NCI-H446 treated with DMSO at 0.1 percent for 48 hours (cell line): ENCODE measurements around the gene PABPC3.

Experiments
- DNase-seq: peaks from one replicate; lab custom pipeline; 2025; lab: John Stamatoyannopoulos, UW

The PABPC3 gene

DNA sequence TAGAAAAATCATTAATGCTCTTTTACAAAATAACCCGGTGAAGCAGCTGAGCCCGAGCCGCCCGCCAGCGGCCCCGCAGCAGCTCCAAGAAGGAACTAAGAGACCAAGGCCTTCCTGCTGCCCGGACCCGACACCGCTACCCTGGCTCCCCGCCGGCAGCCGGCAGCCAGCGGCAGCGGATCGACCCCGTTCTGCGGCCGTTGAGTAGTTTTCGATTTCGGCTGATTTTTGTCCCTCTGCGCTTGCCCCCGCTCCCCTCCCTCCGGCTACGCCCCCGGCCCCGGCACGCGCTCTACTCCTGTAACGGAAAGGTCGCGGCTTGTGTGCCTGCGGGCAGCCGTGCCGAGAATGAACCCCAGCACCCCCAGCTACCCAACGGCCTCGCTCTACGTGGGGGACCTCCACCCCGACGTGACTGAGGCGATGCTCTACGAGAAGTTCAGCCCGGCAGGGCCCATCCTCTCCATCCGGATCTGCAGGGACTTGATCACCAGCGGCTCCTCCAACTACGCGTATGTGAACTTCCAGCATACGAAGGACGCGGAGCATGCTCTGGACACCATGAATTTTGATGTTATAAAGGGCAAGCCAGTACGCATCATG lies at the start of gene PABPC3:
Gene PABPC3, plus strand, starts transcription at position 286 of the 603 bp plus-strand sequence. Its CDS starts 63 bp downstream, at position 349.
- no peak for DNase-seq

DNA sequence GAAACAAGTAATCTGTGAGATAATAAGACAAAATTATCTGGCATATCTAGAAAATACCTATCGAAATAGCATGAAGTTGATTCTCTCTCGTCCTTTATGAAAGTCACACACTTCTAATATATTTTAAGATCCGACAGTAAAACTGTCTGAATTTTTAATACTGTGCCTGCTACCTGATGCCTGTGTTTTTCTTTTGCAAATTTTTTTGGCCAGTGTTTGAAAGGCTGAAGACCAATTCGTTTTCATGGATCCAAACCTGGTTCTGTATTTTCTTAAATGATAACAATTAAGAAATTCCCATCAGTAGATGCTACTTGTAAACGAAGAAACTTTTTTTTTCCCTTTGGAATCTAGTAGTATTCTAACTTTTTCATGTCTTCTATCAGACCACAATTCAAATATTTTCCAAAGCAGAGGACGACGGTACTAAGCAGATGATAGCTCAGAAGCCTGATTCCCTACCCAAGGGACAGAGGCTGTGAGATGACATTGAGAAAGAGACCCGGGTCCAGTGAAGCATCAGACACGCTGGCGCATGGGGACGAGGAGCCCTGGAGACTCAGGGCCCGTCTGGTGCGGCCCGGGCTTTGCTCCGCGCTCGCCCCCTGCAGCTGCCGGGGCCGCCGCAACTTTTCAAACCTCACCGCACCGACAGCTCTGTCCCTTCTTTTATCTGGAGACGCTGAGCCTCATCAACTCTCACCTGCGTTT lies 49.5 kb upstream of the PABPC3 start:
- DNase-seq = no peak

DNA sequence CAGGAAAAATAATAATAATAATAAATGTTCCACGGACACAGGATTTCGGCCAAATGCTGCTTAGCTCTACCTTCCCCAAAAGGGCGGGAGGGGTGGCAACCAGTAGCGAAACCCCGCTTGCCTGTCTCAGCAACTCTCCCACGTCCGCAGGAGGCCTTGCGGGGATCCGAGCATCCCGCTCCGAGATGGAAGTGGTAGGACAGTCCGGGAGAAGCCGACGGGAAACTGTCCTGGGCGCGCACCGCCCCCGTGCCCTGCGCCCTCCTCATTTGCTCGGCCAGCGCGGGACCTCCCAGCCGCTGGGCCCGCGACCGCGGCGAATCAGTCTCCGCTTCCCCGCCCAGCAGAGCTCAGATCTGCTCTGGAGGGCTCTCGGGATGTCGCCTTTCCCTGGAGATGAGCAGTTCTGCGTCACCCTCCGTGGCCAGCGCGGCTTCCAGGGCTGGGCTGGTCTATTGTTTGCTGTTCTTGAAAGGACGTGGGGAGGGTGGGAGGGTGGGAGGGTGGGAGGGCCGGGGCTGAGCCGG lies 48.9 kb upstream of the PABPC3 start:
- DNase-seq = no peak

DNA sequence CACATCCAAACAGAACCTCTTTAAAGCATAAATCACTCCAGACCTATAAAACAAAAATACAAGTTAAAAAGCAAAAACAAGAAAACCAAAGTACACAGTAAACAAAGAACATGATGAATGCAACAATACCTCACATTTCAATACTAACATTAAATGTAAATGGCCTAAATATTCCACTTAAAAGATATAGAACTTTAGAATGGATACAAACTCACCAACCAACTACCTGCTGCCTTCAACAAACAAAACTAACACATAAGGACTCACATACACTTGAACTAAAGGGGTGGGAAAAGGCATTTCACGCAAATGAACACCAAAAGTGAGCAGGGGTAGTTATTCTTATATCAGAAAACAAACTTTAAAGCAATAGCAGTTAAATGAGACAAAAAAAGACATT lies 44.9 kb upstream of the PABPC3 start:
- no peak for DNase-seq

DNA sequence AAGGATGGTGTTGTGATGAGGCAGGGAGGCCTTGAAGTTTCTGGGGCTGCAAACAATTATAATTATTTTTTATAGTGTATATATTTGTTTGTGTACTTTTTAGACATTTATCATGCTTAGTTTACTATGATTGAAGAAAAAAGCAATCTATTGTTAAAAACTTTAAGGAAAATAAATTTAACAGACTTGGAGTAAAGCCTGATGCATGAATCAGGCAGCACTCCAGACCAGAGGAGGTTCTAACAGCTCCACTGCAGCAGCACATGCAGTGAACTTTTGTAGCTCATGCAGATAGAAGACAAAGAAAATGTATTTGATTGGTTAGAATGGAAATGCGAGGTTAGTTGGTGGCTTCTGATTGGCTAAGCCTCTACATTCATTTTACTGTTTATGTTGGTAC lies 36.8 kb upstream of the PABPC3 start:
- no peak for DNase-seq

DNA sequence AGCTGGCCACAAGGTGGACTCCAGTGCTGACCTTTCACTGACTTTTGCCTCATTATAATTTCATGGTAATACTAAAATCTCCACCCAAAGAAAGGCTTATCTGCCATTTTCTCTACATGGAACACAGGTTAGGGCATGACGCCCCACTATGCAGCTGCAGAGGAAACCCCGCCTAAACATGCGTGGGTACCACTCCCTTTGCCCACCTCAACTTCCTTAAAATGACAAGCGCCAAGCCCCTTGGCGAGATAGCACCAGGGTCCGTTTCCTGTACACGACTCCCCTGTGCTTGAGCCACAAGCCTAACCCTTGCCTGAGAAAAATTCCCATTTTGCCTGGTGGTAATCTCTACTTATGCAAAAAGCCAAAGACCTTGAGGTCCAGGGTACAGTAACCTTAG lies 36.0 kb upstream of the PABPC3 start:
- no peak for DNase-seq

DNA sequence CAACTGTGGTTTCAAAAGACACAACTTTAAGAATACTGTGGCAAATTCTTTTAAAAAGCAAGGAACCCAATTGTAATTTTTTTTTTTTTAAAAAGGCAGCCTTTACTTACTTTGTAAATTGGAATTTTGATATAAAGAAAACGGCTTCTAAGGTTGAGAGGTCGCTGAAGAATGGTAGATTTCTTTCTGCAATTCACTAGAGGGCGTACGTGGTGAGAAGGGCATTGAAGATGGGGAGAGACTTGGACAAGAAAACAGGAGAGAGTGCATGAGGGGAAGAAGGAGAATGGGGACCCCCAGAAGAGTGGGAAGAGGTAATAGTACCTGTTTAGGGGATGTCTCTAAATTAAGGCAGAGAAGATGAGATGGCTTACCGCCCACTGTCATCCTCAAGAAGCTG lies 33.5 kb upstream of the PABPC3 start:
- DNase-seq = no peak

DNA sequence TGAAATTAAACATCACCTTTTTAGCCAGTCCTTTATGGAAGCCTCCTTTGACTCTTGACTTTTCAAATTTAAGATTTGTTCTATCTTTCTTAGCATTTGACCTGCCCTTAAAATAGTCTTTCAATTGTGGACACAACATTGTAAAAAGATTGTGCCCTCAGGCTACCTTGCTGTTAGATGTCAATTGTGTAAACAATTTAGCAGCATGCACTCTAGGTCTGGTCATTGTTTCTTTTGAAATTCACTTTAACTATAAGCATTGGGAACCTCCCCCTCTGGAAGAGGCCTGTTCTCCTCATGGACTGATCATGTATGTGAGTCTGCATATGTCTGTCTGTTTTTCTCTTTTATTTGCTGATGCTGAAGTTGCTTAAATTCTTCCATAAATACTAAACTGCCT lies 31.5 kb upstream of the PABPC3 start:
- no peak for DNase-seq

DNA sequence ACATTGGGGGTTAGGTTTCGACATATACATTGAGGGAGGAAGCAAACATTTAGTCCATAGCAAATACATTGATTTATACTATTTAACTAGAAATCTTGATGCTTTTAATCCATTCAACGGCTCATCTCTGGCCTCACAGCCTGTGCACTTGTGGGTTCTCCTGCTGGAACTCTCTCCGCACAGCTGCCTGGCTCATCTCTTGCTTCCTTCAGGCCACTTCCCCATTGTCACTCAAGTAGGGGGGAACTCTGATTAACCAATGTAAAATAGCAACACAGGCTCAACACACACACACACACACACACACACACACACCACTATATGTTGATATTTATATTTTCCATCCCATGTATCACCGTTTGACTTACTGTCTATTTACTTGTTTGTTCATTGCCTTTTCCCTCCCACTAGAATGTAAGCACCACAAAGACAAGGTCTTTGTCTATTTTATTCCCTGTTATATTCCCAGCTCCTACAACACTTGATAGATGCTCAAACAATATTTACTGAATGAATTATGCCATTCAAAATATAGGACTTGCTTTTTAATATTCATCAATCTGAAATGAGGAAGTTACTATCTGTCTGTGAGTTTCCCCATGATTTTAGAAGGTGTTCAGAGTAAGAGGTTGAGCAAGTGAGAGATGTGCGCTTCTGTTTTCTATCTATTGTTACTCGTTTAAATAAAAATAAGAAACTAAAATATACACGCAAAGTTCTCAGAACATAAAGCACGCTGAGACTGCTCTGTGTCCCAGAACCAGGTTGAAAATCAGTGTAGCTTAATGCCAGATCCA lies 29.8 kb upstream of the PABPC3 start:
- no peak for DNase-seq

DNA sequence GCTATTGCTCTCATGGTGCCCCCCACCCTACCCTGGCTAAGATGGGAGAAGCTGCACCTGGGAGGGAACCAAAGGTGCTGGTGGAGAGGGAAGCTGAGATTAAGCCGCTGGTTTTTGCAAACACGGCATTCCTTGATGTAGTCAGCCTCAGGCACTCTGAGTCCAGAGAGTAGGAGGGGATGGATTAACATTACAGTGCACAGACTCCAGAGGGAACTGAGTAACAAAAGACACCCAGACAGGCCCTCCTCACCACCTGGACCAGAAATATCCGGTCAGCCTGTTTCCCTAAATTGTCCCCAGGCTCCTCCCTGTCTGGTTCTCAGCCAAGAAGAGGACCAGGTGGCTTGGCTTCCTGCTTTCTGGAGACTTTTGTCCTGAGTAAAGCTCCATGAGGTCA lies 28.9 kb upstream of the PABPC3 start:
- no peak for DNase-seq

DNA sequence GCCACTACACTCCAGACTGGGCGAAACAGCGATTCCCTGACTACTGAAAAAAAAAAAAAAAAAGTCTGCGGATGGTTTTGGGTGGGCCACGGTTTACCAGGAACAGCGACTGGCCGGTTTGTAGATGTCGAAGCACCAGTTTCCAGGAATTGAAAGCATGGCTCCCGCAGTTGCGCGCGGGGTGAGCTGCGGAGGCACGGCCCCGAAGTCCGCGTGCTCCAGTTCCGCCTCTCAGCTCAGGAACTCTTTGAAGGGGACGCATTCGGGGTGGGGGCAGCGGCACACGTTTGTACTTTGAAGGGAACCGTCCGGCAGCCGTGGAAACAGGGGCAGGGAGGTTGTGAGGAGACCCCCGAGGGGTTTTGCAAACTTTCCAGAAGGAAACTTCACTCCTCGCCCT lies 27.1 kb upstream of the PABPC3 start:
- DNase-seq = no peak

DNA sequence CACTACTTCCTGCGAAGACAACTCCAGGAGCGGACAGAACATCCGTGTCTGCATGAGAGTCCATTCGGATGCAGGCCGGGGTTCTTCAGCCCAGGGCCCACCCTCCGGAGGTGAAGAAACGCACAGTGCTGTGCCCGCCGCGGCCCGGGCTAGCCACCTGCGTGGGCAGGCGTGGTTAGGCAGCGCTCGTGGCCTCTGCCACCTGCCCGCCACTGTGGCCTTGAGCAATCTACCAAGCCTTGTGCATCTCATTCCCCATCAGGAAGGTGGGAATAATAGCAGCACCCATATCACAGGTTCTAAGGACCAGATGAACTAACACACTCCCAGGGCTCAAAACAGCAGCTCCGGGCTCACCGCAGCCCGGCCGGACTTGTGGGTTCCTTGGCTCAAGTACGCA lies 26.7 kb upstream of the PABPC3 start:
- DNase-seq = no peak

DNA sequence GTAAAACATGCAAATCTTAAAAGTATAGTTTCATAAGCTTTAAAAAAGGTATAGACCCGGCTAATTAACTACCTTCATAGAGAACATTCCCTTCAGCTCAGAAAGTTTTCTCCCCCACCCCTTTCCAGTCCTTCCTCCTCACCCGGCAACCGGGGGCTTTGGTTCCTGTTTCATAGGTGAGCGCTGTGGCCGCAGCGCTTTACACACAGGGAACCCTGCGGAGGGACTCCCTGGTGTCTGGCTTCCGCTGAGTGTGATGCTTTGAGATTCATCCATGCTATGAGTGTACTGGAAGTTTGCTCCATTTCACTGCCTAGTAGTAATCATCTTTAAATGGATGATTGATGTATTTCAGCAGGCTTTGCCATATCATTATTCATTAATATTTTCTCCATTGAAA lies 26.0 kb upstream of the PABPC3 start:
- no peak for DNase-seq

DNA sequence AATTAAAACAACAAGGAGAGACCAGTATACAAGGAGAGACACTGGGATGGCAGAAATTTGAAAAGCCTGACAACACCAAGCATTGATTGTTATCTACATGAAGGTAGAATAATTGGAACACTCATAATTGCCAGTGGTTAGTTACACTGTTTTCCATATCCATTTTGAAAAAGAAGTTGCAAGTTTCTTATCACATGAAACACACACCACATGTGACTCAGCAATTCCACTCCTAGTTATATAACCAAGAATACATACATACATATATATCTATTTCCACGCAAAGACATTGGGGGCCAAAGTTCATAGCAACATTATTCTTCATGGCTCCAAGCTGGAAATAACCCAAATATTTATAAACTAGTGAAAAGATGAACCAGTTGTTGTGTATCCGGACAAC lies 15.2 kb upstream of the PABPC3 start:
- no peak for DNase-seq

DNA sequence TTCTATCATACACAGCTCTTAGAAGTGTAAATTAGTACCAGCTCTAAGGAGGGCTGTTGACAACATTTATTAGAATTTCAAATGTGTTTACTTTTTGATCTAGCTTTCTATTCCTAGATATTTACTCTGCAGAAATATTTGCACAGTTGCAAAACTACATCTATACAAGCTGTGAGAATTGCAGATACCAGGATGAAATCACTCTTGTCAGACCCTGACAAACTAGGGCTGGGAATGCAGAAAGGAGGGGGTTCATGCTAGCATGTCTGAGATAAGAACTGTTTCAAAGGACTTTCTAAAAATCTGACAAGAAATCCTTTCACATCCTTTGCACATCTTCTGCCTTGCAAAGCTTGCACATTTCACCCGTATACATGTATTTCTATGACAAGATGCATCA lies 11.8 kb upstream of the PABPC3 start:
- DNase-seq = no peak

DNA sequence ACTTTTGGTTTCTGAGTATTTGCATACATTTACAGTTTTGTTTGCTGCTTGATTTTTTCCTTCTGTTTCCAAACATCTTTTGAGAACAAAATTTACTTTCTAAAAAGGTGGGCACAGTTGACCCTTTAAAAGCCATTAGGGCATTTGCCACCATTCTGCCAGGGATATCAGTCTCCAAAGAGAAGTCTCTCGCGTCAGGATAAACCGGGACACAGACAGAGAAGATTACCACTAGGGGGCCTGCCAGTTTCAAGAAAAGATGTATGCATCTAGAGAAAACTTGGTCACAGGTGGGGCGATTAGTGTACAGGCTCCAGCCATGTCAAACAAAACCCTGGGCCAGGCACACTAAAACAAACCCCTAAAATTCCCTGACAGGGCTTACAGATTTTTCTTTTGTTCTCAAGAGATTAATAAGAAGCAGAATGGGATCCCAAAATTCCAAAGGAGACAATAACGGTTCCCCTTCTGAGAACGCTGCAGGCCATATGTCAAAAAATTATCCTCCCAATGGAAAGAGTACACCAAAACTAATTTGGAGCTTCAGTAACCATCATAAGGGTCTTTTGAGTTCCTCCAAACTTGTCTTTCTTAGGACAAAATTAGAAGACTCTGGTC lies 10.7 kb upstream of the PABPC3 start:
- no peak for DNase-seq

DNA sequence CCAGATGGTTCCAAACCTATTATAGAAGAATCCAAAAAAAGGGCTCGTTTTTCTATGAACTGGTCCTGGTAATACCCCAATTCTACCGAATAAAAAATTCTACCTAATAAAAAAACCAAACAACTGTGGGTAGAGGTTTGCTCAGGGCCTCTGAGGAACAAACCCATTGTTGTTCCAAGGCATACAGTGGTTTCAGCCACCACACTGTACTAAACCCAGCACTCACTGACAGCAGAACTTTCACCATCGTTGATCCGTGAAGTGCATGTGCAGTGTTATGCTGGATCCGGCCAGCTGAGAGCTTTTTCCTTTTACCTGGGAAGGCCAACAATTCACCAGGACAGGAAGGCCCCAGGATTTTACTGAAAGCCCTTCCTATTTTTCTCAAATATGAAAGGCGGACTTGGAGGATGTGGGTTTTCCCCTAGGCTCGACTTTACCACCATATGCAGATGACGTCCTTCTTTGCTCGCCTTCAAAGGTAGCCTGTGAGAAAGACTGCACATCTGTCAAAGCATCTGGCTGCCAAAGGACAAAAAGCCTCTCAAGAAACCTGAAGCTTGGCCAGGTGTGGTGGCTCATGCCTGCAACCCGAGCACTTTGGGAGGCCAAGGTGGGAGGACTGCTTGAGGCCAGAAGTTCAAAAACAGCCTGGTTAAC lies 7.2 kb upstream of the PABPC3 start:
- DNase-seq = no peak

DNA sequence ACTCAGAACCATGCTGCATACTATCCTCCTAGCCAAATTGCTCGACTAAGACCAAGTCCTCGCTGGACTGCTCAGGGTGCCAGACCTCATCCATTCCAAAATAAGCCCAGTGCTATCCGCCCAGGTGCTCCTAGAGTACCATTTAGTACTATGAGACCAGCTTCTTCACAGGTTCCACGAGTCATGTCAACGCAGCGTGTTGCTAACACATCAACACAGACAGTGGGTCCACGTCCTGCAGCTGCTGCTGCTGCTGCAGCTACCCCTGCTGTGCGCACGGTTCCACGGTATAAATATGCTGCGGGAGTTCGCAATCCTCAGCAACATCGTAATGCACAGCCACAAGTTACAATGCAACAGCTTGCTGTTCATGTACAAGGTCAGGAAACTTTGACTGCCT lies 1.5 kb downstream of the PABPC3 start:
- no peak for DNase-seq

DNA sequence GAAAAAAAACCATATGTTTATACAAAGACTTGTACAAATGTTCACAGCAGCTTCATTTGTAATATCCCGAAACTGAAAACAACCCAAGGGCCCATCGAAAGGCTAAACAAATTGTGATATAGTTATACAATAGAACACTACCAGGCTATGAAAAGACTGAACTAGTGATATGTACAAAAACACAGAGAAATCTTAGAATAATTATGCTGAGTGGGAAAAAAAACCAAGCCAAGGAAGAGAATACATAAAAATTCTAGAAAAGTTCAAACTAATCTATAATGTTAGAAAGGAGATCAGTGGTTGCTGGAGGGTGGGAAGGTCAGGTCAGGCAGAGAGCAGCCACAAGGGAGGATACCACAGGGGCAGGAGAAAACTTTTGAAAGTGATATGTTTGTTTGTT lies 7.8 kb downstream of the PABPC3 start:
- DNase-seq = no peak

DNA sequence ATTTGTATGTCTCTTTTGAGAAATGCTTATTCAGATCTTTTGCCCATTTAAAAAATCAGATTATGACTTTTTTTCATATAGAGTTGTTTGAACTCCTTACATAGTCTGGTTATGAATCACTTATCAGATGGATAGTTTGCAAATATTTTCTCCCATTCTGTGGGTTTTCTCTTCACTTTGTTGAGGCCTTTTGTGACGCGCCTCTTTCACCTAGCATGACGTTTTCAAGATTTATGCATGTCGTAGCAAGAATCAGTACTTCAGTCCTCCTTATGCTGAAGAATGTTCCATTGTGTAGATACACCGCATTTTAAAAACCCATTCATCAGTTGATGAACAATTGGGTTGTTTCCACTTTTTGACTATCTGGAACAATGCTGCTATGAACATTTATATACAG lies 13.4 kb downstream of the PABPC3 start:
- DNase-seq = no peak

DNA sequence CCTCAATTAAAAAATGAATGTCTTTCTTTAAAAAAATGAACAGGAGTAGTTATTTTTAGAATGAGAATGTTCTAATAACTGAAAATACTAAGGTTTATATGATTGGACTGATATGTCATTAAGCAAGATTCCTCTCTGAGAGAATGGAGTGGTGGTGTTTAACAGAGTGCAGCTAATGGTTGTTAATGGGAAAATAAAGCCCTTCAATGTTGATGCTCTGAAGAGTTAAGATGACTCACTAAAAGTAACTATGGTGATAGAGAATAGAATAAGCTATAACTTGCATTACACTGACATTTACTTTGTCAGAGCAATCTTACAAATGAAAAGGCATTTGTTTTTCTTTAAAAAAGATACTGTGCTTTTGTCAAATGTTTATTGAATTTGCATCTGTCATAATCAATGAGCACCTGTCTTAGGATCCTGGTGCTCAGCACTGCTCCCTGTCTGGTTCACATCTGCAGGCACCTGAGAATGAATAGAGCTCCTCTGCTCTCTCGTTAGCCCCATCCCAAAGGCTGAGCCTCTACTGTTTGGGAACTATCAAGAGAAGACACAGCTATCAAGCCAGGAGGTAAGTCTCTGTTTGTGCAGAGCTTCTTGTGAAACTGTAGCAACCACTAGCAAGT lies 15.1 kb downstream of the PABPC3 start:
- no peak for DNase-seq

DNA sequence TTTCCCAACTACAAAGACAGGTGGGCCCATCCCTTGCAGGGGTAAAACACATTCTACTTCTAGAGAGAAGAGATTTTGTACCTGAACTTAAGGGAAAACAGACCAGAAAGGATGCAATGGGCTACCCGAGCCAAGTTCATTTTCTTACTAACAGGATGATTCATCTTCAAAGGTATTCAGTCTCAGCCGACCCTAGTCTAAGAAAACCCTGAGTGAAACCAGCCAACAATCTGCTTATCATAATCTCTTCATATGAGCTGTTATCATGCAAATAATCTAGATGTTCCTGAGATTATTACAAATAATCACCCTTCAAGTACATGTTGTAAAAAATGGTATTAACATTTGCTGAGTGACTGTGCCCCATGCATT lies 15.6 kb downstream of the PABPC3 start:
- DNase-seq = no peak
